ENCODE measurements around the gene OR4N2. TPM values are rescaled to one million over a fixed set of nuclear protein-coding genes. Genes with fewer than 3 reads are reported as not detected.
"Not testable (repeated sequence)": the region's sequence is repeated elsewhere in the genome, so short reads cannot be mapped to it uniquely, and the experiment has no call there.

The OR4N2 gene
- polyA plus RNA-seq, 3 donors: not detected

DNA sequence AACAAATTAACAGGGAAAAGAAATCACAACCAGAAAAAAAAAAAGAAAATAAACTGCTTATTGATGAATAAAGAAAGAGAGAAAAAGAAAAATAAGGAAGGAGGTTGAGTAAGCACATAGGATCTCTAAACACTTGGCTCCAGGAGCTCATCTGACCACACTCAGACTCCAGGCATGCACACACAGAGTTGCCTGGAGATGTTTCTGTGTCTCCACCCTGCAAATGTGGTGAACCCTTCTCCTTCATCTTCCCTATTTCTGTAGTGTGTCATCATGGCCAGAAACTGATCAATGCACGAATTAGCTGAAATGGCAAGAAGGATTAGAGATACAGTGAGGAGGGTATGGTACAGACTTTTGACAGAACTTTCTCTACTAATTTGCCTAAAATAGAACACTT is 20.2 kb downstream of the OR4N2 start:
- H3K9ac ChIP-seq (ENCODE audit: insufficient read depth, low read length, poor library complexity, severe bottlenecking): no peak overlapping the region
- H3K79me2 ChIP-seq (ENCODE audit: insufficient read depth, low read length): no peaks in the 10 kb centered on the region
- Mint-ChIP-seq H3K27ac (no peak overlapping the region), H3K27me3 (ENCODE audit: low read depth in 3 of 3) (no peaks in the 10 kb centered on the region), H3K9me3 (peaks cover 3 to 15% (median 9%) of the 10 kb centered on the region in 7 donors), H3K4me1 (no peaks in the 10 kb centered on the region), H3K36me3 (no peaks in the 10 kb centered on the region), H3K4me3 (no peak overlapping the region)
- H3K27ac ChIP-seq (ENCODE audit: low read depth in 1 of 2, low read length in 2 of 2): no peak overlapping the region
- H3K4me3 ChIP-seq (replicated peaks in 1 of 3; ENCODE audit: low read depth in 2 of 3, low read length in 3 of 3): no peak overlapping the region
- intact Hi-C loops (cut with micrococcal nuclease): no loop called here
- no peaks in the 10 kb centered on the region for H3K4me1 ChIP-seq (ENCODE audit: control insufficient read depth in 1 of 2, insufficient read depth in 2 of 2, low read length in 2 of 2)
- H3K27me3 ChIP-seq (ENCODE audit: control insufficient read depth in 2 of 2, insufficient read depth in 2 of 2, low read length in 2 of 2): no peaks in the 10 kb centered on the region
- no peaks in the 10 kb centered on the region for H4K20me1 ChIP-seq (ENCODE audit: insufficient read depth, low read length)
- no peaks in the 10 kb centered on the region for H3K36me3 ChIP-seq (replicated peaks in 1 of 2; ENCODE audit: control insufficient read depth in 1 of 2, insufficient read depth in 2 of 2, low read length in 2 of 2)
- no peak overlapping the region for H3K4me2 ChIP-seq (replicated peaks; ENCODE audit: extremely low read depth, low read length, poor library complexity, severe bottlenecking)
- H2AFZ ChIP-seq (ENCODE audit: insufficient read depth, low read depth, low read length, poor library complexity, severe bottlenecking): no peak overlapping the region
- peaks cover 6 to 18% of the 10 kb centered on the region in 2 donors for H3K9me3 ChIP-seq (replicated peaks in 1 of 2; ENCODE audit: control insufficient read depth in 1 of 2, insufficient read depth in 1 of 2, low read length in 2 of 2)
- TF ChIP-seq, protein P1, sequence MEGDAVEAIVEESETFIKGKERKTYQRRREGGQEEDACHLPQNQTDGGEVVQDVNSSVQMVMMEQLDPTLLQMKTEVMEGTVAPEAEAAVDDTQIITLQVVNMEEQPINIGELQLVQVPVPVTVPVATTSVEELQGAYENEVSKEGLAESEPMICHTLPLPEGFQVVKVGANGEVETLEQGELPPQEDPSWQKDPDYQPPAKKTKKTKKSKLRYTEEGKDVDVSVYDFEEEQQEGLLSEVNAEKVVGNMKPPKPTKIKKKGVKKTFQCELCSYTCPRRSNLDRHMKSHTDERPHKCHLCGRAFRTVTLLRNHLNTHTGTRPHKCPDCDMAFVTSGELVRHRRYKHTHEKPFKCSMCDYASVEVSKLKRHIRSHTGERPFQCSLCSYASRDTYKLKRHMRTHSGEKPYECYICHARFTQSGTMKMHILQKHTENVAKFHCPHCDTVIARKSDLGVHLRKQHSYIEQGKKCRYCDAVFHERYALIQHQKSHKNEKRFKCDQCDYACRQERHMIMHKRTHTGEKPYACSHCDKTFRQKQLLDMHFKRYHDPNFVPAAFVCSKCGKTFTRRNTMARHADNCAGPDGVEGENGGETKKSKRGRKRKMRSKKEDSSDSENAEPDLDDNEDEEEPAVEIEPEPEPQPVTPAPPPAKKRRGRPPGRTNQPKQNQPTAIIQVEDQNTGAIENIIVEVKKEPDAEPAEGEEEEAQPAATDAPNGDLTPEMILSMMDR (IDR thresholded peaks at IDR 0.05): no peak
- no CpG with 5 or more reads among the region's 1 CpG for WGBS (ENCODE audit: insufficient coverage)
- DNase-seq: no peak

DNA sequence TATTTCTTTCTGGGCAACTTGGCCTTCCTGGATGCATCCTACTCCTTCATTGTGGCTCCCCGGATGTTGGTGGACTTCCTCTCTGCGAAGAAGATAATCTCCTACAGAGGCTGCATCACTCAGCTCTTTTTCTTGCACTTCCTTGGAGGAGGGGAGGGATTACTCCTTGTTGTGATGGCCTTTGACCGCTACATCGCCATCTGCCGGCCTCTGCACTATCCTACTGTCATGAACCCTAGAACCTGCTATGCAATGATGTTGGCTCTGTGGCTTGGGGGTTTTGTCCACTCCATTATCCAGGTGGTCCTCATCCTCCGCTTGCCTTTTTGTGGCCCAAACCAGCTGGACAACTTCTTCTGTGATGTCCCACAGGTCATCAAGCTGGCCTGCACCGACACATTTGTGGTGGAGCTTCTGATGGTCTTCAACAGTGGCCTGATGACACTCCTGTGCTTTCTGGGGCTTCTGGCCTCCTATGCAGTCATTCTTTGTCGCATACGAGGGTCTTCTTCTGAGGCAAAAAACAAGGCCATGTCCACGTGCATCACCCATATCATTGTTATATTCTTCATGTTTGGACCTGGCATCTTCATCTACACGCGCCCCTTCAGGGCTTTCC is 24.2 kb downstream of the OR4N2 start:
- H3K27me3 Mint-ChIP-seq (ENCODE audit: low read depth in 3 of 3); DNase-seq; H3K36me3 Mint-ChIP-seq; H3K9me3 ChIP-seq (replicated peaks in 1 of 2; ENCODE audit: control insufficient read depth in 1 of 2, insufficient read depth in 1 of 2, low read length in 2 of 2); H3K4me3 Mint-ChIP-seq; H4K20me1 ChIP-seq (ENCODE audit: insufficient read depth, low read length); H3K4me2 ChIP-seq (replicated peaks; ENCODE audit: extremely low read depth, low read length, poor library complexity, severe bottlenecking); H3K9ac ChIP-seq (ENCODE audit: insufficient read depth, low read length, poor library complexity, severe bottlenecking); intact Hi-C loops (cut with micrococcal nuclease); H3K27me3 ChIP-seq (ENCODE audit: control insufficient read depth in 2 of 2, insufficient read depth in 2 of 2, low read length in 2 of 2); H3K9me3 Mint-ChIP-seq; H2AFZ ChIP-seq (ENCODE audit: insufficient read depth, low read depth, low read length, poor library complexity, severe bottlenecking); H3K4me1 Mint-ChIP-seq; H3K4me3 ChIP-seq (replicated peaks in 1 of 3; ENCODE audit: low read depth in 2 of 3, low read length in 3 of 3); H3K36me3 ChIP-seq (replicated peaks in 1 of 2; ENCODE audit: control insufficient read depth in 1 of 2, insufficient read depth in 2 of 2, low read length in 2 of 2); H3K27ac ChIP-seq (ENCODE audit: low read depth in 1 of 2, low read length in 2 of 2); H3K79me2 ChIP-seq (ENCODE audit: insufficient read depth, low read length); H3K27ac Mint-ChIP-seq; H3K4me1 ChIP-seq (ENCODE audit: control insufficient read depth in 1 of 2, insufficient read depth in 2 of 2, low read length in 2 of 2): not testable (repeated sequence)
- 73% methylated on average over 6 of the region's 12 CpGs for WGBS (ENCODE audit: insufficient coverage)
